GM20000 (cell line): ENCODE results near the gene TMEM178B.
"Not testable (repeated sequence)": the region's sequence is repeated elsewhere in the genome, so short reads cannot be mapped to it uniquely, and the experiment has no call there.

Source experiments
- DNase-seq: peaks from one replicate; pipeline ENCODE4 v3.0.0; 2012; ENCODE audit warnings: low spot score
- TF ChIP-seq, protein P1 (sequence below): IDR thresholded peaks from 2 replicates; pipeline ENCODE4 v1.5.1; 2012; ENCODE audit warnings: mild to moderate bottlenecking, control low read depth; ENCODE audit errors: extremely low read depth, missing control alignments

Gene TMEM178B

DNA sequence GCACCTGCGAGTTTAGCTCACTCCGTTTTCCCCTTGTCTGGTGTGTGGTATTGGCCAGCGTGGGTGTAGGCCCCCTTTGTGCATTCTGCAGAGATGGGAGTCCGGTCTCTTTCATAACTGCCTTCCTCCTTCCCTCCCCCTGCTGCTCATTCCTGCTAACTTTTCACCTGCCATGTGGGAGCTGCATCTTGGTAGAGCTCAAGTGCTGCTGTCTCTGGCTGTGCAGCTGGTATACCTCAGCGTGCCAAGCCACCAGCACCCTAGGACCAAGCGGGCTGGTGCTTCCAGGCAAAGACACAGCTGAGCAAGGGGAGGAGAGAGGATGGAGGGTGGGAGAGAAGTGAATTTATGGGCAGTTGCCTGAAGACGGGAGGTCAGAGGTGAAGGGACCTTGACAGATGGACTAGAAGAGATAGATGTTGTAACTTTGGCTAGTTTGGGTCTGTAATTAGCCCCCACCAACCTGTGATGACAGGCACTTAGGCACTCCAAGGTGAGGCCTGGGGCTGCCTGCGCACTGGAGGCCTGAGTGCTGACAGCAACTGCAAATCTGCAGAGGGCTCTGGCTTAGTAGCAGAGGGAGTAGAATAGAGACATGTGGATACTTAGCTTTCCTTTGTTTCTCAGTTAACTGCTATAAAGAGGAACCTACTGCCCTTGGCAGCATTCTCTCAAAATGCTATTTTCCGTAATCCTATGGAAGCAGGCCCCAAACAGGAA is 328.6 kb downstream of the TMEM178B start:
- TF ChIP-seq, protein P1, sequence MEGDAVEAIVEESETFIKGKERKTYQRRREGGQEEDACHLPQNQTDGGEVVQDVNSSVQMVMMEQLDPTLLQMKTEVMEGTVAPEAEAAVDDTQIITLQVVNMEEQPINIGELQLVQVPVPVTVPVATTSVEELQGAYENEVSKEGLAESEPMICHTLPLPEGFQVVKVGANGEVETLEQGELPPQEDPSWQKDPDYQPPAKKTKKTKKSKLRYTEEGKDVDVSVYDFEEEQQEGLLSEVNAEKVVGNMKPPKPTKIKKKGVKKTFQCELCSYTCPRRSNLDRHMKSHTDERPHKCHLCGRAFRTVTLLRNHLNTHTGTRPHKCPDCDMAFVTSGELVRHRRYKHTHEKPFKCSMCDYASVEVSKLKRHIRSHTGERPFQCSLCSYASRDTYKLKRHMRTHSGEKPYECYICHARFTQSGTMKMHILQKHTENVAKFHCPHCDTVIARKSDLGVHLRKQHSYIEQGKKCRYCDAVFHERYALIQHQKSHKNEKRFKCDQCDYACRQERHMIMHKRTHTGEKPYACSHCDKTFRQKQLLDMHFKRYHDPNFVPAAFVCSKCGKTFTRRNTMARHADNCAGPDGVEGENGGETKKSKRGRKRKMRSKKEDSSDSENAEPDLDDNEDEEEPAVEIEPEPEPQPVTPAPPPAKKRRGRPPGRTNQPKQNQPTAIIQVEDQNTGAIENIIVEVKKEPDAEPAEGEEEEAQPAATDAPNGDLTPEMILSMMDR: no peak
- DNase-seq: no peak

DNA sequence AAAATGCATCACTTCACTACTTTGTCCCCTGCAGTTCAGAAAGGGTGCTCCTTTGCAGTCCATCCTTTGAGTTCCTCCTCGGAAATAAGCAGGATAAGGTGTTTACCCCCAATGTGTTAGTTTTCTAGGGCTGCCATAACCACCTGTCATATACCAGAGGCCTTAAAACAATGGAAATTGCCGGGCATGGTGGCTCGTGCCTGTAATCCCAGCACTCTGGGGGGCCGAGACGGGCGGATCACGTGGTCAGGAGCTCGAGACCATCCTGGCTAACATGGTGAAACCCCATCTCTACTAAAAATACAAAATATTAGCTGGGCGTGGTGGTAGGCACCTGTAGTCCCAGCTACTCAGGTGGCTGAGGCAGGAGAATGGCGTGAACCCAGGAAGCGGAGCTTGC is 330.0 kb downstream of the TMEM178B start:
- DNase-seq: not testable (repeated sequence)

DNA sequence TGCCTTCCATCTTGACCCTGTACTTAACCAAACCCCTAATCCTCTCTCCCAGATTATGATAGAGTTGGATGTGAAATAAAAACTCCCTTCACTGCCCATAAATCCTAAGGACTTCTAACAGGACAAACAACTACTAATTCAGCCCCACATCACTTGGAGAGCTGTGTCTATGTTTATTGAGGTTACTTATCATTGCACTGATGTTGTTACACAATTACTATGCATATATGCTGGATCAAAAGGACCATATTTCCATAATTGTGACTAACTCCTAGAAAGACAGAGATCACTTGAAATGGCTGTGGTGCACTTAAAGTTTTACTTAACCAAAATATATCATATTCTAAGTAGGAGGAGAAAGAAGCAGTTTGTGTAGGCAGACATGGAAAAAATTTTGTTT is 332.5 kb downstream of the TMEM178B start:
- TF ChIP-seq, protein P1: no peak
- DNase-seq: no peak

DNA sequence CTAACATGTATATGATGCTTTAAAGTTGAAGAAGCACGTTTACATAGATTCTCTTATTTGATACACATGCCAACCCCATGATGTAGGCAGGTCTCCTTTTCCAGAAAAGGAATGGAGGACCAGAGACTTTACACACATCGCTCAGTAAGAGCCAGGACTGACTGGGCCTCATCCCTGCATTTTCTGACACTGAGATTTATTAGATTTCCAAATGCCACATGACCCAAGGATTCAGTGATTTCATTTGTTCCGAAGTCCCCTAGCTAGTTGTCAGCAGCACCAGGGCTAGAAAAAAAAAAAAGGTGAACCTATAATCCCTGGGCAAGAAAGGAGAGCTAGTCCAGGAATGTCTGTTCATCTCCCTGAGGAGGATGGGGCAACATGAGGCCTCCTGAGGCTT is 334.0 kb downstream of the TMEM178B start:
- TF ChIP-seq, protein P1: no peak
- DNase-seq: no peak

DNA sequence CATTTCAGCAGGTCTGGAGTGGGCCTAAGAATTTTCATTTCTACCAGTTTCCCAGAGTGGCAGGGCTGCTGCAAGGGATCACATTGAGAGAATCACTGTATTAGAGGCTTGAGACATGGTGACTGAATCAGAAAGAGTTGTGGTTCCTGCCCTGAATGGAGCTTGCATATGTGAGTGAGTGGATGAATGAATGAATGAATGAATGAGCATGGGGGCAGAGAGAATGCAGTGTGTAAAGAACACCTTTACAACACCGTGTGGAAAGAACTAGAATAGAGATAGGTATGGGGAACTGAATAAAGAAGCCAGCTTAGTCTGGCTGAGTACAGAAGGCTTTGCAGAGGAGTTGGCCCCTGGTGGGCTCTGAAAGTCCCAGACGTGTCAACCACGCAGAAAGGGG is 334.6 kb downstream of the TMEM178B start:
- TF ChIP-seq, protein P1: no peak
- DNase-seq: no peak

DNA sequence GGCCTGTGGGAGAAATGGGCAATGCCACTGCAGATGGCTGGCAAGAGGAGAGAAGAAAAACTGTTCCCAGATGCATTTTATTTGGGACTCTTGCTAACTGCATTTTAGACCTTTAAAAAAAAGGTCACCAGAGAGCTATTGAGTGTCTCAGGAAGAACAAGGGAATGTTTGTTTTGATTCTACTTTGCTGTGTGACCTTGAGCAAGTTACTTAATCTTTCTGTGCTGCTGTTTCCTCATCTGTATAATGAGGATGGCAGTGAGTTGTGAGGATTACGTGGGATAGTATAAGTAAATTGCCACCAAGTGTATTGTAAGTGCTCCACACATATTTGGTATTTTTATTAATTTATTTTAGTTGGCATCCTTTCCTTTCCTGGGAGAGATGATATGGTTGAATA is 335.4 kb downstream of the TMEM178B start:
- no peak for DNase-seq

DNA sequence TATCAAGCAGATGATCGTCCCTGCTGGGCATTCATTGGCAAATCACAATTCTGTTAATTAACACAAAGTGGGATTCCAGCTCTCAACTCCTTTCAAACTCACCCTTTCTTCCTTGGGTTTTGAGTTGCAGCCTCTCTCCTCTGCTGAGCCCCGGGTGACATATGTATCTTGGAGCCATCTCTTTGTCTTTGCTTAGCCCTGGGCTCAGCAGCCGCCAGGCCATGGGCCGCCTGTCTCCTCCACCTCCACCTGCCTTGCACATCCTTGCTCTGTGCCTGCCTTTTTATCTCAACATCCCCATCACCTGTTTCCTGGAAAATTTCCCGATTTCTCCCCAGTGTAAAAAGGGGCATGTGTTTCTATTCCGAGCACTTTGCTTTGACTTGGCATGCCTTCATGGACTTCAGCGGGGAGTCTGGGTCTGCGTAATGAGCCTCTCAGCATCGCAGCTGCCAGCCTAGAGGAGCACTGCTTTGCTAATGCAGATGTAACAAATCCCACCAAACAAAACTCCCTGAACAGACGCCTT is 336.0 kb downstream of the TMEM178B start:
- TF ChIP-seq, protein P1: no peak
- no peak for DNase-seq

More for the DNA sequence above, 335.4 kb downstream of the TMEM178B start:
- TF ChIP-seq, protein P1: no peak
